Vagina (tissue), 2 donors: Measurements from ENCODE around the gene NXPH4.

Experiments
- POLR2A ChIP-seq, 2 donors: fragments of 450-650 bp; IDR thresholded peaks; one replicate each; pipeline ENCODE4 v1.6.1; 2017; ENCODE audit warnings: antibody characterized with exemption in 2 of 2, mild to moderate bottlenecking in 2 of 2, moderate library complexity in 2 of 2
- POLR2AphosphoS5 ChIP-seq, 2 donors: sonication (generic); formaldehyde crosslinking; IDR thresholded peaks; one replicate each; pipeline ENCODE4 v1.9.0; 2017; ENCODE audit warnings: antibody characterized with exemption in 2 of 2, mild to moderate bottlenecking in 2 of 2, low read depth in 1 of 2; ENCODE audit not compliant: insufficient read depth in 1 of 2
- TF ChIP-seq, protein P1 (sequence below), 3 experiments: fragments of 450-650 bp in 2 of 3; fragments of 200-600 bp in 1 of 3; sonication (generic) in 1 of 3; IDR thresholded peaks; one replicate each; pipeline ENCODE4 v1.5.1; 2017 to 2019; ENCODE audit warnings: antibody characterized with exemption in 3 of 3, mild to moderate bottlenecking in 2 of 3, moderate library complexity in 2 of 3

DNA sequence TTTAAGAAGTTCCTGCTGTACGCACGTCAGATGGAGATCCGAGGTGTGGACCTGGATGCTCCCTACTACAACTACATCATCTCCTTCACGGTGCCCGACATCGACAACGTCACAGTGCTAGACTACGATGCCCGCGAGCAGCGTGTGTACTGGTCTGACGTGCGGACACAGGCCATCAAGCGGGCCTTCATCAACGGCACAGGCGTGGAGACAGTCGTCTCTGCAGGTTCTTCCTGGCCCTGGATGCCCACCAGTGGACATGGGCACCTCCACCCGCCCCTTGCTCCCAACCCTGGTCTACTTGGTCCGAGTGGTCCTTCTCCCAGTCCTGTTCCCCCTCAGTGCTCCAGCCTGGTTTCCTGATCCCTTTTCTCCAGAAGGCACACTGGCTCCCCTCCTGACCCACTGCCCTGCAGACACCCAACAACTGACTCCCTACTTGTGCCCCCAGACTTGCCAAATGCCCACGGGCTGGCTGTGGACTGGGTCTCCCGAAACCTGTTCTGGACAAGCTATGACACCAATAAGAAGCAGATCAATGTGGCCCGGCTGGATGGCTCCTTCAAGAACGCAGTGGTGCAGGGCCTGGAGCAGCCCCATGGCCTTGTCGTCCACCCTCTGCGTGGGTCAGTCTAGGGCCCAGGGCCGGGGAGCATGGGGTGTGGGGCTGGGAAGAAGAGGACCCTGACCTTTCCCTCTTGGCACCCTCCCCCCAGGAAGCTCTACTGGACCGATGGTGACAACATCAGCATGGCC lies 37.1 kb upstream of the NXPH4 start:
- TF ChIP-seq POLR2A (IDR thresholded peaks at IDR 0.05) (no peak), POLR2AphosphoS5 (IDR thresholded peaks at IDR 0.05; ENCODE audit: insufficient read depth in 1 of 2, low read depth in 1 of 2) (no peak)
- TF ChIP-seq, protein P1, sequence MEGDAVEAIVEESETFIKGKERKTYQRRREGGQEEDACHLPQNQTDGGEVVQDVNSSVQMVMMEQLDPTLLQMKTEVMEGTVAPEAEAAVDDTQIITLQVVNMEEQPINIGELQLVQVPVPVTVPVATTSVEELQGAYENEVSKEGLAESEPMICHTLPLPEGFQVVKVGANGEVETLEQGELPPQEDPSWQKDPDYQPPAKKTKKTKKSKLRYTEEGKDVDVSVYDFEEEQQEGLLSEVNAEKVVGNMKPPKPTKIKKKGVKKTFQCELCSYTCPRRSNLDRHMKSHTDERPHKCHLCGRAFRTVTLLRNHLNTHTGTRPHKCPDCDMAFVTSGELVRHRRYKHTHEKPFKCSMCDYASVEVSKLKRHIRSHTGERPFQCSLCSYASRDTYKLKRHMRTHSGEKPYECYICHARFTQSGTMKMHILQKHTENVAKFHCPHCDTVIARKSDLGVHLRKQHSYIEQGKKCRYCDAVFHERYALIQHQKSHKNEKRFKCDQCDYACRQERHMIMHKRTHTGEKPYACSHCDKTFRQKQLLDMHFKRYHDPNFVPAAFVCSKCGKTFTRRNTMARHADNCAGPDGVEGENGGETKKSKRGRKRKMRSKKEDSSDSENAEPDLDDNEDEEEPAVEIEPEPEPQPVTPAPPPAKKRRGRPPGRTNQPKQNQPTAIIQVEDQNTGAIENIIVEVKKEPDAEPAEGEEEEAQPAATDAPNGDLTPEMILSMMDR (IDR thresholded peaks at IDR 0.05): no peak
